NCI-H345 treated with DMSO at 0.1 percent for 48 hours (cell line): Measurements from ENCODE around the gene RPS21.

Experiments used
- DNase-seq: peaks from one replicate; lab custom pipeline; 2025; ENCODE audit not compliant: unreplicated experiment; lab: John Stamatoyannopoulos, UW

RPS21 gene

GRCh38 chr20:62376112-62377063 is 10.5 kb upstream of the RPS21 start:
- DNase-seq: no peak

- DNase-seq: no peak
Measured at GRCh38 chr20:62377064-62377461, 9.8 kb upstream of the RPS21 start.

GRCh38 chr20:62377615-62378178 is 9.2 kb upstream of the RPS21 start:
- no peak for DNase-seq

GRCh38 chr20:62378215-62378614 is 8.7 kb upstream of the RPS21 start:
- no peak for DNase-seq

- DNase-seq: no peak
Measured at GRCh38 chr20:62381202-62381797, 5.6 kb upstream of the RPS21 start.

- DNase-seq: no peak
Measured at GRCh38 chr20:62381842-62382241, 5.1 kb upstream of the RPS21 start.

GRCh38 chr20:62382306-62383198 is 4.4 kb upstream of the RPS21 start:
- peak; percentile 89 for DNase-seq

- DNase-seq: no peak
Measured at GRCh38 chr20:62387219-62387913, 463 bp downstream of the RPS21 start.

- DNase-seq: no peak
Measured at GRCh38 chr20:62387933-62388635, 1.2 kb downstream of the RPS21 start.

GRCh38 chr20:62388839-62389600 is 2.1 kb downstream of the RPS21 start:
- DNase-seq: no peak

- no peak for DNase-seq
Measured at GRCh38 chr20:62389601-62390087, 2.7 kb downstream of the RPS21 start.

- no peak for DNase-seq
Measured at GRCh38 chr20:62390317-62391164, 3.6 kb downstream of the RPS21 start.

- DNase-seq: no peak
Measured at GRCh38 chr20:62391165-62392076, 4.5 kb downstream of the RPS21 start.

- DNase-seq: no peak
Measured at GRCh38 chr20:62392077-62392418, 5.1 kb downstream of the RPS21 start.

GRCh38 chr20:62392621-62393334 is 5.9 kb downstream of the RPS21 start:
- no peak for DNase-seq

GRCh38 chr20:62393335-62393665 is 6.4 kb downstream of the RPS21 start:
- no peak for DNase-seq

GRCh38 chr20:62393830-62394229 is 6.9 kb downstream of the RPS21 start:
- no peak for DNase-seq
